ENCODE results near the gene NECAB2.

- TF ChIP-seq ZFP3 (CRISPR knock-in tag; IDR thresholded peaks at IDR 0.05) = no peak
- TF ChIP-seq CREB5 (CRISPR knock-in tag; IDR thresholded peaks at IDR 0.05; ENCODE audit: low read depth) = no peak
- TF ChIP-seq ZFP30 (CRISPR knock-in tag; IDR thresholded peaks at IDR 0.05) = no peak
- TF ChIP-seq PATZ1 (CRISPR knock-in tag; IDR thresholded peaks at IDR 0.05; ENCODE audit: borderline replicate concordance) = no peak
- TF ChIP-seq TSHZ2 (CRISPR knock-in tag; IDR thresholded peaks at IDR 0.05) = no peak
- TF ChIP-seq ZNF70 (CRISPR knock-in tag; IDR thresholded peaks at IDR 0.05) = no peak
- no peak for TF ChIP-seq ZNF565 (CRISPR knock-in tag; conservative IDR thresholded peaks at IDR 0.05; ENCODE audit: low read depth)
- no peak for TF ChIP-seq ZNF8 (CRISPR knock-in tag; IDR thresholded peaks at IDR 0.05)
Measured at GRCh38 chr16:83925957-83926725, 41.9 kb upstream of the NECAB2 start.
